ENCODE results near the gene CPLX1.

Gene CPLX1

DNA sequence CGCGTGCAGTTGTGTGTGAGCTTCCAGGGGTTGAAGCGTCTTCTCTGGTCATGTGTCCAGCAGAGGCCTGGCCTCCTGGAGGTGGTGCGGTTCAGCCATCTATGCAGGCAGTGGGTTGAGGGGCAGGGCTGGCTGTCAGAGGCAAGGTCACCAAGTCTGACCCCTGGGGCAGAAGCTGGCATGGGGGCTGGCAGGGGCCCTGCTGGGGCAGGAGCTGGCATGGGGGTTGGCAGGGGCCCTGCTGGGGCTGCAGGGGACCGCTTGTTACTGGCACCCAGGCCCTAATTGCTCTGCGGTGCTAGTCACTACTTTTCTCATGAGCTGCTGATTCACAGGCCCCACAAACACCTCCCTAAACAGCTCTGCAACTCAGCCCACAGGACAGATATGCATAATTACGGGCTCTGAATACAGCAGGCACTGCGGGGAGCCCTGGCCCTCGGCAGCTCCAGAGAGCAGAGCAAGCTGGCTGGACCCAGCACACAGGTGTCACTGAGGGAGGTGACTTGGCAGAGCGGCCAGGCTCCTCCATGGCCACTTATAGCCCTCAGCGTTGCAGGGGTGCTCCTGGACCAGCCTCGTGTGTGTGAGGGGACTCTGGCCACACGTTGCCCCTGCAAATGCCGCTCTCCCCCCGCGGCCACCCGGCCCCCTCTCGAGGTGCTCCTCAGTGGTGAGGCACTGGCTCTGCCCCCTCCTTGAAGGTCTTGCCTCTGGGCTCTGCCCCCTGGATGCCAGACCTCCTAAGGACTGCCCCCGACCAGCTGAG, 32.7 kb downstream of the CPLX1 start:
- H2AFZ ChIP-seq (ENCODE audit: low read length), result no peak overlapping the region
- H3K9me2 ChIP-seq (replicated peaks; ENCODE audit: low read depth, low read length), result no peaks in the 10 kb centered on the region
- no peaks in the 10 kb centered on the region for H3F3A ChIP-seq (ENCODE audit: low read depth)
- H3K4me2 ChIP-seq (ENCODE audit: low read depth, low read length, poor library complexity, severe bottlenecking), result no peak overlapping the region
- H4K20me1 ChIP-seq (ENCODE audit: insufficient read depth, low read length, poor library complexity, severe bottlenecking), result no peaks in the 10 kb centered on the region
- H3K4me3 ChIP-seq (ENCODE audit: low read length, poor library complexity, severe bottlenecking), result no peak overlapping the region
- no peaks in the 10 kb centered on the region for H3K9me3 ChIP-seq (ENCODE audit: insufficient read depth, low read depth, low read length)
- peaks cover 2% of the 10 kb centered on the region for H3K4me1 ChIP-seq (ENCODE audit: insufficient read depth, low read length, poor library complexity, severe bottlenecking)
- H3K36me3 ChIP-seq (ENCODE audit: insufficient read depth, low read length), result no peaks in the 10 kb centered on the region
- H3K9ac ChIP-seq (ENCODE audit: low read depth, low read length, poor library complexity, severe bottlenecking), result no peak overlapping the region
- H3K27me3 ChIP-seq (ENCODE audit: insufficient read depth, low read length, poor library complexity, severe bottlenecking), result no peaks in the 10 kb centered on the region
- no peak for TF ChIP-seq EZH2phosphoT487 (IDR thresholded peaks at IDR 0.05; ENCODE audit: borderline replicate concordance)
- TF ChIP-seq, protein P1, sequence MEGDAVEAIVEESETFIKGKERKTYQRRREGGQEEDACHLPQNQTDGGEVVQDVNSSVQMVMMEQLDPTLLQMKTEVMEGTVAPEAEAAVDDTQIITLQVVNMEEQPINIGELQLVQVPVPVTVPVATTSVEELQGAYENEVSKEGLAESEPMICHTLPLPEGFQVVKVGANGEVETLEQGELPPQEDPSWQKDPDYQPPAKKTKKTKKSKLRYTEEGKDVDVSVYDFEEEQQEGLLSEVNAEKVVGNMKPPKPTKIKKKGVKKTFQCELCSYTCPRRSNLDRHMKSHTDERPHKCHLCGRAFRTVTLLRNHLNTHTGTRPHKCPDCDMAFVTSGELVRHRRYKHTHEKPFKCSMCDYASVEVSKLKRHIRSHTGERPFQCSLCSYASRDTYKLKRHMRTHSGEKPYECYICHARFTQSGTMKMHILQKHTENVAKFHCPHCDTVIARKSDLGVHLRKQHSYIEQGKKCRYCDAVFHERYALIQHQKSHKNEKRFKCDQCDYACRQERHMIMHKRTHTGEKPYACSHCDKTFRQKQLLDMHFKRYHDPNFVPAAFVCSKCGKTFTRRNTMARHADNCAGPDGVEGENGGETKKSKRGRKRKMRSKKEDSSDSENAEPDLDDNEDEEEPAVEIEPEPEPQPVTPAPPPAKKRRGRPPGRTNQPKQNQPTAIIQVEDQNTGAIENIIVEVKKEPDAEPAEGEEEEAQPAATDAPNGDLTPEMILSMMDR (conservative IDR thresholded peaks at IDR 0.05; ENCODE audit: low read length), result no peak
- no peaks in the 10 kb centered on the region for H3K79me2 ChIP-seq (ENCODE audit: insufficient read depth, low read length)

DNA sequence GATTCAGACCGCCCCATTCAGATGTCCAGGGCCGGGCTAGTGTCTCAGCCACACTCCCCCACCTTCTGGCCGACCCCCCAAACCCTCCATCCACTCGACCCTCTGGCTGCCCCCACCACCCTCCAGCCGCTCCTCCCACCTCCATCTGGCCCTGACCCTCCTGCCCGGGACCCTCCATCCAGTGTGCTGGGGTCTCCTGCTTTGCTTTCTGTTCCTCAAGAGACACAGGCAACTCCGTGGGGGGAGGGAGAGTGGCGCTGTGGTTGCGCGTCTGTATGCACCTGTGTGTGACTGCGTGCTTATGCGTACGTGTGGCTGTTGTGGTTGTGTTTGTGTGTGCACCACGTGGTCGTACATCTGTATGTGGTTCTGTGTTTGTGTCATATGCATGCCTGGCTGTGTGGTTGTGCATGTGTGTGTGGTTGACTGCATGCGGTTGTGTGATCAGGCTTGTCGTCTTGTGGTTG, 33.3 kb downstream of the CPLX1 start:
- Histone ChIP-seq H4K20me1 (ENCODE audit: insufficient read depth, low read length, poor library complexity, severe bottlenecking) (no peaks in the 10 kb centered on the region), H2AFZ (ENCODE audit: low read length) (no peak overlapping the region), H3K4me1 (ENCODE audit: insufficient read depth, low read length, poor library complexity, severe bottlenecking) (no peaks in the 10 kb centered on the region), H3K9me2 (replicated peaks; ENCODE audit: low read depth, low read length) (no peaks in the 10 kb centered on the region), H3K79me2 (ENCODE audit: insufficient read depth, low read length) (no peaks in the 10 kb centered on the region), H3K27me3 (ENCODE audit: insufficient read depth, low read length, poor library complexity, severe bottlenecking) (no peaks in the 10 kb centered on the region), H3K4me3 (ENCODE audit: low read length, poor library complexity, severe bottlenecking) (no peak overlapping the region), H3K9ac (ENCODE audit: low read depth, low read length, poor library complexity, severe bottlenecking) (no peak overlapping the region), H3K4me2 (ENCODE audit: low read depth, low read length, poor library complexity, severe bottlenecking) (no peak overlapping the region), H3K36me3 (ENCODE audit: insufficient read depth, low read length) (no peaks in the 10 kb centered on the region), H3F3A (ENCODE audit: low read depth) (no peaks in the 10 kb centered on the region), H3K9me3 (ENCODE audit: insufficient read depth, low read depth, low read length) (no peaks in the 10 kb centered on the region)
- TF ChIP-seq EZH2phosphoT487 (IDR thresholded peaks at IDR 0.05; ENCODE audit: borderline replicate concordance), result no peak
- TF ChIP-seq, protein P1 (conservative IDR thresholded peaks at IDR 0.05; ENCODE audit: low read length), result no peak

DNA sequence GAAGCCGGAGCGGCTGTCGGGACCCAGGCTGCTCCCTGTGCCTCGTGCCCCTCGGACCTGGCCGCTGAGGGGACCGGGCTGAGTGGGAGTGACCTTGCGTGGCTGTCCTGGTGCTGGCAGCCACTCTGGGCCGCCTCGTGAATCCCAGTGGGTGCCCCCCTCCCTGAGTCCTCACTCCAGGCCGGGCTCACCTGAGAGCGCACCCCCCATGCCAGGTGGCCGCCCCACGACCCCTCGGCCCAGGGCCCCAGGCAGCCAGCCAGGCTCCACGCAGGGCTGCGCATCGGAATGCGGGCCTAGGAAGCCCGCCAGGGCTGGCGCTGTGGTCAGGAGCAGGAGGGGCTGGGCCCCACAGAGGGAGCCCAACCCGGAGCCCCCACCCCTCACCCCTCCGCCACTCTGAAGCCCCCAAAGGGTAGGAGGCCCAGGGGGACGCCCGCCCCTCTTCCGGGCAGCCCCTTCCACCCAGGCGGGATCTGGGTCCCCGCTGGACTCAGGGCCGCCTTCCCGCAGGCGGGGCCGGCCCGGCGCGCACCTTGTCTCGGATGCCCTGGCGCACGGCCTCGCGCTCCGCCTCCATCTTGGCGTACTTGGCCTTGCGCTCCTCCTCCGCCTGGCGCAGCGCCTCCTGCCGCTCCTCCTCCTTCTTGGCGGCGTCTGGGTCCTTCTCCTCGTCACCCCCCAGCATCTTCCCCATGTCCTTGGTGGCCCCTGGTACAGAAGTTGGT, 33.9 kb downstream of the CPLX1 start:
- no peaks in the 10 kb centered on the region for H4K20me1 ChIP-seq (ENCODE audit: insufficient read depth, low read length, poor library complexity, severe bottlenecking)
- H3K4me3 ChIP-seq (ENCODE audit: low read length, poor library complexity, severe bottlenecking), result no peak overlapping the region
- TF ChIP-seq EZH2phosphoT487 (IDR thresholded peaks at IDR 0.05; ENCODE audit: borderline replicate concordance), result no peak
- TF ChIP-seq, protein P1 (conservative IDR thresholded peaks at IDR 0.05; ENCODE audit: low read length), result no peak
- H3K36me3 ChIP-seq (ENCODE audit: insufficient read depth, low read length), result no peaks in the 10 kb centered on the region
- no peaks in the 10 kb centered on the region for H3K79me2 ChIP-seq (ENCODE audit: insufficient read depth, low read length)
- no peaks in the 10 kb centered on the region for H3K9me2 ChIP-seq (replicated peaks; ENCODE audit: low read depth, low read length)
- H3K4me1 ChIP-seq (ENCODE audit: insufficient read depth, low read length, poor library complexity, severe bottlenecking), result no peaks in the 10 kb centered on the region
- H2AFZ ChIP-seq (ENCODE audit: low read length), result no peak overlapping the region
- no peak overlapping the region for H3K4me2 ChIP-seq (ENCODE audit: low read depth, low read length, poor library complexity, severe bottlenecking)
- no peaks in the 10 kb centered on the region for H3F3A ChIP-seq (ENCODE audit: low read depth)
- H3K27me3 ChIP-seq (ENCODE audit: insufficient read depth, low read length, poor library complexity, severe bottlenecking), result no peaks in the 10 kb centered on the region
- no peak overlapping the region for H3K9ac ChIP-seq (ENCODE audit: low read depth, low read length, poor library complexity, severe bottlenecking)
- H3K9me3 ChIP-seq (ENCODE audit: insufficient read depth, low read depth, low read length), result no peaks in the 10 kb centered on the region
